ENCODE data around the gene CCDC171.

DNA sequence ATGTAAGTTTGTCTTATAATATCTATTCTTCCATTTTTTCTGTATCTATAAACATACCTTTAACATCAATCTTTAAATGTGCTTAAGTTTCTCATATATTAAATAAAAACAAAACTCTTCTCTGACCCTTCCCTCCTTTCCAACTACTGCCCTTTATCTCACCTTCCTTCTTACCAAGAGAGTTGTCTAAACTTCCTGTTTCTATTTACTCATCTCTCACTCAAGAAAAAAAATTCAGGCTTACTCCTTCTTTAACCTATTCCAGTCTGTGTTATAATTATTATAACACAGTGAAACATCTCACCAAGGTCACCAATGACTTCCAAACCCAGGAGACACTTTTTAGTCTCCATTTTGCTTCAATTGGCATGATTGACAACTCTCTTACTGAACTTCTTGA is 140.9 kb downstream of the CCDC171 start:
- TF ChIP-seq CTCF (IDR thresholded peaks at IDR 0.05) (no peak), POLR2A (IDR thresholded peaks at IDR 0.05) (no peak)
